ENCODE measurements around the gene EML2. TPM values are rescaled to one million over a fixed set of nuclear protein-coding genes. Genes with fewer than 3 reads are reported as not detected.
A peak's percentile ranks its signal among the peaks of the same experiment; 100 is the strongest.

EML2 gene
- total RNA-seq, 3 donors from 2014 or later (not counting 1 experiment from before 2014, with no cell fraction given) = 112 to 136 (median 117) TPM

GRCh38 chr19:45595814-45596213 is 43.4 kb downstream of the EML2 start:
- intact Hi-C loops (cut with micrococcal nuclease) = no loop called here
- H3K27ac Mint-ChIP-seq = no peak overlapping the region
- no peaks in the 10 kb centered on the region for H3K36me3 ChIP-seq (ENCODE audit: control insufficient read depth, insufficient read depth, low read length)
- no peak overlapping the region for H3K4me3 ChIP-seq (ENCODE audit: low read length)
- peaks cover 31% of the 10 kb centered on the region for H3K27me3 ChIP-seq (ENCODE audit: control insufficient read depth, insufficient read depth, low read length)
- WGBS (ENCODE audit: insufficient coverage) = 89% methylated on average over 6 of the region's 6 CpGs
- peaks cover 72 to 73% of the 10 kb centered on the region in 2 donors for H3K27me3 Mint-ChIP-seq (ENCODE audit: low read depth in 2 of 2)
- no peak overlapping the region for H3K27ac ChIP-seq (ENCODE audit: low read length)
- no peaks in the 10 kb centered on the region for H3K9me3 ChIP-seq (ENCODE audit: control insufficient read depth, insufficient read depth, low read length)
- H3K4me1 Mint-ChIP-seq = peaks cover 10 to 27% of the 10 kb centered on the region in 2 donors
- no peak for ATAC-seq
- H3K4me3 Mint-ChIP-seq = no peak overlapping the region
- no peak for DNase-seq
- no peak for TF ChIP-seq CTCF (IDR thresholded peaks at IDR 0.05)
- no peaks in the 10 kb centered on the region for H3K9me3 Mint-ChIP-seq
- no peaks in the 10 kb centered on the region for H3K36me3 Mint-ChIP-seq
- H3K4me1 ChIP-seq (ENCODE audit: control insufficient read depth, insufficient read depth, low read length) = peaks cover 18% of the 10 kb centered on the region

- peaks cover 67 to 68% of the 10 kb centered on the region in 2 donors for H3K27me3 Mint-ChIP-seq (ENCODE audit: low read depth in 2 of 2)
- intact Hi-C loops (cut with micrococcal nuclease) = no loop called here
- WGBS (ENCODE audit: insufficient coverage) = no CpG with 5 or more reads among the region's 1 CpG
Measured at GRCh38 chr19:45593520-45593919, 45.7 kb downstream of the EML2 start.

GRCh38 chr19:45592366-45592765 is 46.8 kb downstream of the EML2 start:
- H3K36me3 ChIP-seq (ENCODE audit: control insufficient read depth, insufficient read depth, low read length) = no peaks in the 10 kb centered on the region
- no peak for TF ChIP-seq CTCF (IDR thresholded peaks at IDR 0.05)
- no peaks in the 10 kb centered on the region for H3K36me3 Mint-ChIP-seq
- H3K4me3 Mint-ChIP-seq = no peak overlapping the region
- H3K27me3 Mint-ChIP-seq (ENCODE audit: low read depth in 2 of 2) = peaks cover 56 to 58% of the 10 kb centered on the region in 2 donors
- no peak overlapping the region for H3K4me3 ChIP-seq (ENCODE audit: low read length)
- H3K27me3 ChIP-seq (ENCODE audit: control insufficient read depth, insufficient read depth, low read length) = peaks cover 6% of the 10 kb centered on the region
- ATAC-seq (peak in 1 of 3 donors; percentile 32), DNase-seq (no peak)
- H3K27ac ChIP-seq (ENCODE audit: low read length) = no peak overlapping the region
- peaks cover 0 to 5% of the 10 kb centered on the region in 2 donors for H3K4me1 Mint-ChIP-seq
- H3K9me3 Mint-ChIP-seq = no peaks in the 10 kb centered on the region
- intact Hi-C loops (cut with micrococcal nuclease) = no loop called here
- no peak overlapping the region for H3K27ac Mint-ChIP-seq
- H3K4me1 ChIP-seq (ENCODE audit: control insufficient read depth, insufficient read depth, low read length) = peaks cover 3% of the 10 kb centered on the region
- 4% methylated on average over 3 of the region's 4 CpGs for WGBS (ENCODE audit: insufficient coverage)
- H3K9me3 ChIP-seq (ENCODE audit: control insufficient read depth, insufficient read depth, low read length) = no peaks in the 10 kb centered on the region

More at GRCh38 chr19:45593520-45593919, 45.7 kb downstream of the EML2 start:
- Histone ChIP-seq H3K36me3 (ENCODE audit: control insufficient read depth, insufficient read depth, low read length) (no peaks in the 10 kb centered on the region), H3K9me3 (ENCODE audit: control insufficient read depth, insufficient read depth, low read length) (no peaks in the 10 kb centered on the region), H3K4me1 (ENCODE audit: control insufficient read depth, insufficient read depth, low read length) (peaks cover 8% of the 10 kb centered on the region), H3K27me3 (ENCODE audit: control insufficient read depth, insufficient read depth, low read length) (peaks cover 12% of the 10 kb centered on the region), H3K27ac (ENCODE audit: low read length) (no peak overlapping the region), H3K4me3 (ENCODE audit: low read length) (no peak overlapping the region)
- Mint-ChIP-seq H3K27ac (no peak overlapping the region), H3K36me3 (no peaks in the 10 kb centered on the region), H3K4me3 (no peak overlapping the region), H3K9me3 (no peaks in the 10 kb centered on the region), H3K4me1 (peaks cover 1 to 14% of the 10 kb centered on the region in 2 donors)
- ATAC-seq (no peak), DNase-seq (no peak)
- TF ChIP-seq CTCF (IDR thresholded peaks at IDR 0.05) = no peak

- no peak overlapping the region for H3K4me3 Mint-ChIP-seq
- peak overlapping the region in 1 of 2 donors; percentile 55 for H3K27ac Mint-ChIP-seq
- peaks cover 48 to 50% of the 10 kb centered on the region in 2 donors for H3K27me3 Mint-ChIP-seq (ENCODE audit: low read depth in 2 of 2)
- peaks cover 0 to 5% of the 10 kb centered on the region in 2 donors for H3K4me1 Mint-ChIP-seq
- Histone ChIP-seq H3K27ac (ENCODE audit: low read length) (no peak overlapping the region), H3K4me3 (ENCODE audit: low read length) (no peak overlapping the region), H3K9me3 (ENCODE audit: control insufficient read depth, insufficient read depth, low read length) (no peaks in the 10 kb centered on the region), H3K4me1 (ENCODE audit: control insufficient read depth, insufficient read depth, low read length) (peaks cover 3% of the 10 kb centered on the region), H3K36me3 (ENCODE audit: control insufficient read depth, insufficient read depth, low read length) (no peaks in the 10 kb centered on the region), H3K27me3 (ENCODE audit: control insufficient read depth, insufficient read depth, low read length) (peaks cover 3% of the 10 kb centered on the region)
- WGBS (ENCODE audit: insufficient coverage) = 90% methylated on average over 21 of the region's 21 CpGs
- no peak for TF ChIP-seq CTCF (IDR thresholded peaks at IDR 0.05)
- H3K36me3 Mint-ChIP-seq = no peaks in the 10 kb centered on the region
- DNase-seq (no peak), ATAC-seq (no peak)
- H3K9me3 Mint-ChIP-seq = no peaks in the 10 kb centered on the region
- intact Hi-C loops (cut with micrococcal nuclease) = no loop called here
Measured at GRCh38 chr19:45591638-45592005, 47.6 kb downstream of the EML2 start.

Measured in natural killer cell (primary cell).